Ascending aorta (tissue), 2 donors: Measurements from ENCODE around the gene FAM53B. TPM values are rescaled to one million over a fixed set of nuclear protein-coding genes. Genes with fewer than 3 reads are reported as not detected.

Source experiments
- DNase-seq, 2 donors: peaks; one replicate each; pipeline ENCODE4 v3.0.0-alpha.2; 2019; ENCODE audit warnings: low spot score in 2 of 2
- H3K27ac ChIP-seq, 2 donors: fragments of 200-600 bp; sonication (generic); one replicate each; pipeline ENCODE4 v1.5.1; 2016 to 2017; ENCODE audit warnings: mild to moderate bottlenecking in 1 of 2
- H3K27me3 ChIP-seq: fragments of 200-600 bp; sonication (generic); one replicate; pipeline ENCODE4 v1.5.1; 2017
- H3K36me3 ChIP-seq, 2 donors: fragments of 200-600 bp; sonication (generic); one replicate each; pipeline ENCODE4 v1.5.1; 2016
- H3K4me1 ChIP-seq, 2 donors: fragments of 200-600 bp; sonication (generic); one replicate each; pipeline ENCODE4 v1.5.1; 2016 to 2017; ENCODE audit warnings: mild to moderate bottlenecking in 1 of 2
- H3K4me3 ChIP-seq, 2 donors: fragments of 200-600 bp; sonication (generic); one replicate each; pipeline ENCODE4 v1.5.1; 2016 to 2017; ENCODE audit warnings: mild to moderate bottlenecking in 1 of 2
- H3K9me3 ChIP-seq, 2 donors: fragments of 200-600 bp; sonication (generic); one replicate each; pipeline ENCODE4 v1.5.1; 2016
- intact Hi-C: fragments of 100-400 bp; cut with DNase I; formaldehyde crosslinking; loops from one replicate; pipeline ENCODE4 v1.15.1; 2023
- total RNA-seq: library from RNA; depleted of rRNA; stranded (reverse); fragments of >200 nt; gene quantifications from one replicate; pipeline ENCODE4 v1.1.0, GENCODE V29; 2016
- TF ChIP-seq, protein P1 (sequence below), 3 experiments: fragments of 200-600 bp in 2 of 3; fragments of 450-650 bp in 1 of 3; sonication (generic) in 2 of 3; IDR thresholded peaks; one replicate each; pipeline ENCODE4 v1.5.1; 2016 to 2019; ENCODE audit warnings: antibody characterized with exemption in 3 of 3, mild to moderate bottlenecking in 1 of 3, moderate library complexity in 1 of 3

The FAM53B gene
- total RNA-seq, 1 donor from 2014 or later: 52.5 TPM

DNA sequence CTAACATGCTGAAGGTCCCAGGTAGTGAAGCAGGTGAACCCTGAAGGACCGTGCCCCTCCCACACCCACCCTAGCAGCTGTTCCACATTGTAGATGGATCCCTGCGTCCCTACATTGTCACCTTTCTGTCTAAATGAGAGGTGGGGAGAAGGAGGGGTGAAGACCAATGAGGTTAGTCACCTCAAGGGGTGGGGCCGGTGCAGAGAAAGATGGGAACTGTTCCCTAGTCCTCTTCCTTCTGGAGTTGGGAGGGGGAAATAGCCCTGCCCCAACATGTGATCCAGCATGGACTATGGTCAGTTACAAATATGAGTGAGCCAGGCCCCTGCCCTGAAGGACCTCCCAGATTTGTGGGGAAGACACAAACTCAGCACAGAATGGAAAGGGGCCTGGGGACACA lies 158.0 kb downstream of the FAM53B start:
- Histone ChIP-seq H3K4me3 (no peak overlapping the region), H3K4me1 (peaks cover 0 to 20% of the 10 kb centered on the region in 2 donors), H3K9me3 (no peaks in the 10 kb centered on the region), H3K27me3 (no peaks in the 10 kb centered on the region), H3K27ac (no peak overlapping the region), H3K36me3 (no peaks in the 10 kb centered on the region)
- intact Hi-C loops: no loop called here
- no peak for DNase-seq
- TF ChIP-seq, protein P1, sequence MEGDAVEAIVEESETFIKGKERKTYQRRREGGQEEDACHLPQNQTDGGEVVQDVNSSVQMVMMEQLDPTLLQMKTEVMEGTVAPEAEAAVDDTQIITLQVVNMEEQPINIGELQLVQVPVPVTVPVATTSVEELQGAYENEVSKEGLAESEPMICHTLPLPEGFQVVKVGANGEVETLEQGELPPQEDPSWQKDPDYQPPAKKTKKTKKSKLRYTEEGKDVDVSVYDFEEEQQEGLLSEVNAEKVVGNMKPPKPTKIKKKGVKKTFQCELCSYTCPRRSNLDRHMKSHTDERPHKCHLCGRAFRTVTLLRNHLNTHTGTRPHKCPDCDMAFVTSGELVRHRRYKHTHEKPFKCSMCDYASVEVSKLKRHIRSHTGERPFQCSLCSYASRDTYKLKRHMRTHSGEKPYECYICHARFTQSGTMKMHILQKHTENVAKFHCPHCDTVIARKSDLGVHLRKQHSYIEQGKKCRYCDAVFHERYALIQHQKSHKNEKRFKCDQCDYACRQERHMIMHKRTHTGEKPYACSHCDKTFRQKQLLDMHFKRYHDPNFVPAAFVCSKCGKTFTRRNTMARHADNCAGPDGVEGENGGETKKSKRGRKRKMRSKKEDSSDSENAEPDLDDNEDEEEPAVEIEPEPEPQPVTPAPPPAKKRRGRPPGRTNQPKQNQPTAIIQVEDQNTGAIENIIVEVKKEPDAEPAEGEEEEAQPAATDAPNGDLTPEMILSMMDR (IDR thresholded peaks at IDR 0.05): no peak

DNA sequence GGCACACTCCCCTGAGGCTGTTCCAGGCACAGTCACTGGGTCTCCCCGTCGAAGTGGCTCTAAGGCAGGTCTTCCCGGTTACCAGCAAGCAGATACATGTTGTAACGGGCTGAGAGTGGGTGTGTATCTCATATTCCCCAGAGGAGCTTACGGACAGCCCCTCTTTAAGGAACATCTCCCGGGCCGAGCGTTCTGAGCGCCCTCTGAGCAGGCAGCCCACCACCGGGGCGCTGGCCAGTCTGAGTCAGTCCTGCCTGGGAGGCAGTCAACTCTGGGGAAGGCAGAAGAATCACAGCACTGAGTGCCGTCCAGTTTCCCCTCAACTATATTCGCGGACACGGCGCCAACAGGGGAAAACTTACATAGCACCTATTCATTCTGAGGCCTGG lies 165.2 kb downstream of the FAM53B start:
- H3K4me1 ChIP-seq: no peaks in the 10 kb centered on the region
- H3K36me3 ChIP-seq: no peaks in the 10 kb centered on the region
- intact Hi-C loops: no loop called here
- TF ChIP-seq, protein P1 (IDR thresholded peaks at IDR 0.05): no peak
- H3K27ac ChIP-seq: peak overlapping the region in 1 of 2 donors; percentile 31
- DNase-seq: no peak
- peak overlapping the region in 1 of 2 donors; percentile 24 for H3K4me3 ChIP-seq
- H3K9me3 ChIP-seq: no peaks in the 10 kb centered on the region
- H3K27me3 ChIP-seq: no peaks in the 10 kb centered on the region

DNA sequence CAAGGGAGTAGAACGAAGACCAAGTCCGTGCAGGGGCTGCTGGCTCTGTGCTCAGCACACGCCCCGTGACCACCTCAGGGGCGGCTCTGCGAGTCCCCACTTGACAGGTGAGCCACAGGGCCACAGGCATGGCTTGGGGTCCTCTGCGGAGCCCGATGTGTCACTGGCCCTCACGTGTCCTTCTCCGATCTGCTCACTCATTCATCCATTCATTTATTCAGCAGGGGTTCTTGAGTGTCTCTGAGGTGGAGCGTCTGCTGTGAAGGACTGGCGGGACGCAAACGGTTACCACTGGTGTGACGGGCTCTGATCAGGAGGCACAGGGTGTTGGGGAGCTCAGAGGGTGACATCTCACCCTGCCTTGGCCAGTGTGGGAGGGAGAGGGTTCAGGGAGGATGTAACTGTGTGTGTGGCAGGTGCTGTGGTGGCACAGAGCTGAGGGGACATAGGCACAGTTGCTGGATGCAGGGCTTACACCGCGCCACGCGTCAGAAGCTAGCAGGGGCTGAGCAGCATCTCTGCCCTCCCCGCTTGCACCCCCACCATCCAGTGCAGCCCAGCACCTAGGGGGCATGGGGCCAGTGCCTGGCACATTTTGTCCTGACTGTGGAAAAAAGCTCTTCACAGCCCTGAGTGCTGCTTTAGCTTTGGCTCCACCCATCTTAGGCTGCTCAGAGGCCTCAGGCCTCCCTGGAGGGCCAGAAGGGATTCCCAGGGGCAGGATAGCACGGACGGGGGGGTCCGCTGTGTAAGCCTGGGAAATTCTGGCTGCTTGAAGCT lies 165.8 kb downstream of the FAM53B start:
- intact Hi-C loops: no loop called here
- H3K4me1 ChIP-seq: no peaks in the 10 kb centered on the region
- H3K4me3 ChIP-seq: peak overlapping the region in 1 of 2 donors; percentile 24
- DNase-seq: no peak
- H3K9me3 ChIP-seq: no peaks in the 10 kb centered on the region
- TF ChIP-seq, protein P1 (IDR thresholded peaks at IDR 0.05): no peak
- no peaks in the 10 kb centered on the region for H3K36me3 ChIP-seq
- peak overlapping the region in 1 of 2 donors; percentile 31 for H3K27ac ChIP-seq
- no peaks in the 10 kb centered on the region for H3K27me3 ChIP-seq

- DNase-seq: no peak
- H3K27me3 ChIP-seq: no peaks in the 10 kb centered on the region
- intact Hi-C loops: no loop called here
- H3K9me3 ChIP-seq: no peaks in the 10 kb centered on the region
- H3K4me3 ChIP-seq: no peak overlapping the region
- H3K4me1 ChIP-seq: no peaks in the 10 kb centered on the region
- H3K27ac ChIP-seq: no peak overlapping the region
- H3K36me3 ChIP-seq: no peaks in the 10 kb centered on the region
- TF ChIP-seq, protein P1 (IDR thresholded peaks at IDR 0.05): no peak
Measured at GRCh38 chr10:124577651-124578050, 166.5 kb downstream of the FAM53B start.

DNA sequence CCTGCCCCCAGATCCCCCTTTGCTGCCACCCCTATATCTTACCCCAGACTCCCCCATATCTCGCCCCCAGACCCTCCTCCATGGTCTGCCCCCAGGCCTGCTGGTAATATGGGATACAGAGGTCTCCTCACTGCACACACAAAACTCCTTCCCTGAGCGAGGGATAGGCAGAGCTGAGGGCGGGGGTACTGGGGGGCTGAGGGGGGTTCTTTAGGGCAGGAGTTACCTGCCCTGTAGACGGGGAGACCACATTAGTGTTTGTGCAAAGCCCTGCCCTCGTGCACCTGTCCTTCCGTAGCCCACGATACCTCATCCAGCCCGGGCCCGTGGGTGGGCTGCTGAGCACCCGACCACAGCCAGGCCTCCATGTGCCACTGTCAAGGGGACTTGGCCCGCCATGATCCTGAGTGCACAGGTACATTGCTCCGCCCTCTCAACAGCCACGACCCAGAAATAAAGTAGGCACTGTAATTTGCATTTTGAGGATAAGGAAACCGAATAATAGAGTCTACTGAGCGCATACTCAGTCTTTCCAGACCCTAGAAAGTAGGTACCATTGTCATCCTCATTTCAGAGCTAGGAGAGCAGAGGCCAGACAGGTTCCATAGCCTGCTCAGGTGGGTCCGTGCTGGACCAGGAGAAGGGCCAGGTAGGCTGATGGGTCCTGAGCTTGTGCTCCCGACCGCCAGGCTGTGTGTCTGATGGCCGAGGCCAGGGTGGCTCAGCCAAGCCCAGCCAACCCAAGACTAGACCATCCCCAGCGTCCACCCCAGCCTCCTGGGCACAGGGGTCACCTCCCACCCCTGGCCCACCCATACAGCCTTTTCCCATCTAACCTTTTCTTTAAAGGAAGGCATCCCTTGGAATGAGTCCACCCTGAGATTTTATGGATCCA lies 167.4 kb downstream of the FAM53B start:
- no peaks in the 10 kb centered on the region for H3K4me1 ChIP-seq

More for the DNA sequence above, 167.4 kb downstream of the FAM53B start:
- H3K4me3 ChIP-seq: no peak overlapping the region
- TF ChIP-seq, protein P1 (IDR thresholded peaks at IDR 0.05): no peak
- H3K27ac ChIP-seq: no peak overlapping the region
- no peaks in the 10 kb centered on the region for H3K27me3 ChIP-seq
- DNase-seq: no peak
- intact Hi-C loops: no loop called here
- H3K36me3 ChIP-seq: no peaks in the 10 kb centered on the region
- no peaks in the 10 kb centered on the region for H3K9me3 ChIP-seq
